Nucleus accumbens (tissue), 56 donors: ENCODE results near the gene SSC5D.
"Not testable (repeated sequence)": the region's sequence is repeated elsewhere in the genome, so short reads cannot be mapped to it uniquely, and the experiment has no call there.

ENCODE experiments used
- DNase-seq, 56 donors: peaks; one replicate each; lab custom pipeline; 2025; lab: John Stamatoyannopoulos, UW

The SSC5D gene

GRCh38 chr19:55534280-55534679 lies 46.0 kb downstream of the SSC5D start:
- not testable (repeated sequence) for DNase-seq

- no peak for DNase-seq
Measured at GRCh38 chr19:55535173-55535964, 47.1 kb downstream of the SSC5D start.

- DNase-seq: no peak
Measured at GRCh38 chr19:55535965-55536350, 47.7 kb downstream of the SSC5D start.

GRCh38 chr19:55536366-55536765 lies 48.1 kb downstream of the SSC5D start:
- DNase-seq: no peak

GRCh38 chr19:55536951-55537740 lies 48.9 kb downstream of the SSC5D start, which contains the start of gene SBK2:
Gene SBK2 (minus strand): TSS chr19:55537133. CDS start chr19:55536294, 839 bp downstream.
- no peak for DNase-seq

- no peak for DNase-seq
Measured at GRCh38 chr19:55537741-55538111, 49.5 kb downstream of the SSC5D start.

GRCh38 chr19:55538132-55538531 lies 49.9 kb downstream of the SSC5D start:
- no peak for DNase-seq

GRCh38 chr19:55539090-55539984 lies 51.1 kb downstream of the SSC5D start:
- DNase-seq: no peak

GRCh38 chr19:55540619-55541018 lies 52.4 kb downstream of the SSC5D start:
- DNase-seq: no peak

GRCh38 chr19:55541091-55541490 lies 52.9 kb downstream of the SSC5D start:
- no peak for DNase-seq

- no peak for DNase-seq
Measured at GRCh38 chr19:55542292-55542855, 54.1 kb downstream of the SSC5D start.

GRCh38 chr19:55543567-55543966 lies 55.3 kb downstream of the SSC5D start:
- no peak for DNase-seq

GRCh38 chr19:55544014-55544413 lies 55.8 kb downstream of the SSC5D start:
- no peak for DNase-seq

GRCh38 chr19:55544776-55545439 lies 56.7 kb downstream of the SSC5D start:
- no peak for DNase-seq

GRCh38 chr19:55545443-55545842 lies 57.2 kb downstream of the SSC5D start, which contains the start of gene SBK3:
Gene SBK3 (minus strand): TSS chr19:55545543. CDS start chr19:55545543, 0 bp downstream.
- no peak for DNase-seq

GRCh38 chr19:55546011-55546410 lies 57.8 kb downstream of the SSC5D start:
- DNase-seq: no peak

- DNase-seq: peak in 5 of 56 donors; percentile 4 to 18 (median 15)
Measured at GRCh38 chr19:55546822-55547614, 58.8 kb downstream of the SSC5D start.

GRCh38 chr19:55549500-55550320 lies 61.5 kb downstream of the SSC5D start:
- DNase-seq: no peak
